Motor neuron (in vitro differentiated cells): ENCODE measurements around the gene GLIS1. TPM values are rescaled to one million over a fixed set of nuclear protein-coding genes. Genes with fewer than 3 reads are reported as not detected.
A peak's percentile ranks its signal among the peaks of the same experiment; 100 is the strongest.

Experiments
- ATAC-seq, 8 experiments: fragments of 200-7000 bp; cut with Tn5 transposase; replicated peaks in 6 of 8; 2 replicates each; pipeline ENCODE4 v1.8.0; 2021; ENCODE audit warnings: mild to moderate bottlenecking in 8 of 8, moderate library complexity in 8 of 8
- H3K27ac ChIP-seq, 2 donors: fragments of 250-450 bp; sonication (Bioruptor Pico); 2 replicates each; pipeline ENCODE4 v1.9.0; 2021; ENCODE audit warnings: antibody characterized with exemption in 2 of 2, mild to moderate bottlenecking in 2 of 2, moderate library complexity in 1 of 2
- H3K4me1 ChIP-seq, 2 donors: fragments of 250-450 bp; sonication (Bioruptor Pico); replicated peaks in 1 of 2; 2 replicates each; pipeline ENCODE4 v1.6.1; 2021; ENCODE audit warnings: antibody characterized with exemption in 2 of 2, mild to moderate bottlenecking in 2 of 2, moderate library complexity in 1 of 2
- H3K4me3 ChIP-seq, 5 donors: fragments of 250-450 bp; sonication (Bioruptor Pico); 2 replicates each; pipeline ENCODE4 v1.9.0; 2021; ENCODE audit warnings: antibody characterized with exemption in 5 of 5, mild to moderate bottlenecking in 5 of 5, moderate library complexity in 4 of 5
- WGBS, 10 experiments: fragments of 450-650 bp; shearing (Covaris generic); methylation state at CpG; one replicate each; pipeline ENCODE4 v1.0.0; 2022; 5-methylcytosine and 5-hydroxymethylcytosine counted together
- in situ Hi-C, 9 experiments: fragments of 400-800 bp; cut with MboI; loops; one replicate each; pipeline ENCODE4 v1.15.0; 2021; ENCODE audit warnings: low sequenced_read_pairs in 9 of 9, low pct_unique_long_range_greater_than_20kb in 2 of 9; ENCODE audit not compliant: unreplicated experiment in 9 of 9
- total RNA-seq, 8 experiments: library from RNA; unstranded; fragments of 300-600 nt; gene quantifications; 2 replicates each; pipeline versions ENCODE4 v1.2.3 to v1.2.4, GENCODE V29; 2022

Gene GLIS1
- total RNA-seq, 8 experiments from 2014 or later = 0.14 to 4.7 (median 0.33) TPM

GRCh38 chr1:53706356-53706755 is 32.6 kb downstream of the GLIS1 start:
- in situ Hi-C loops = no loop called here
- peak in 2 of 8 experiments; percentile 16 to 68 for ATAC-seq
- H3K27ac ChIP-seq = no peak overlapping the region
- peaks cover 0 to 10% of the 10 kb centered on the region in 2 donors for H3K4me1 ChIP-seq
- H3K4me3 ChIP-seq = no peak overlapping the region
- 59 to 93% (median 70%) methylated on average over 2 to 6 of the region's 6 CpGs; no CpG with 5 or more reads in 3 of the 10 experiments for WGBS, 10 experiments

GRCh38 chr1:53705446-53706096 is 33.4 kb downstream of the GLIS1 start:
- WGBS, 10 experiments = 40 to 100% (median 60%) methylated on average over 1 to 6 of the region's 7 CpGs; no CpG with 5 or more reads in 1 of the 10 experiments
- in situ Hi-C loops = no loop called here
- no peak for ATAC-seq
- Histone ChIP-seq H3K4me1 (peaks cover 0 to 10% of the 10 kb centered on the region in 2 donors), H3K27ac (no peak overlapping the region), H3K4me3 (no peak overlapping the region)

GRCh38 chr1:53704804-53705445 is 34.0 kb downstream of the GLIS1 start:
- in situ Hi-C loops = no loop called here
- Histone ChIP-seq H3K27ac (no peak overlapping the region), H3K4me1 (peaks cover 0 to 10% of the 10 kb centered on the region in 2 donors), H3K4me3 (no peak overlapping the region)
- no peak for ATAC-seq
- 43 to 100% (median 62%) methylated on average over 1 to 8 of the region's 8 CpGs; no CpG with 5 or more reads in 4 of the 10 experiments for WGBS, 10 experiments

- WGBS, 10 experiments = 83 to 100% (median 88%) methylated on average over 1 to 3 of the region's 5 CpGs; no CpG with 5 or more reads in 5 of the 10 experiments
- in situ Hi-C loops = no loop called here
- H3K4me3 ChIP-seq = no peak overlapping the region
- no peak overlapping the region for H3K27ac ChIP-seq
- ATAC-seq = no peak
- H3K4me1 ChIP-seq = peaks cover 0 to 10% of the 10 kb centered on the region in 2 donors
These were observed 34.7 kb downstream of the GLIS1 start for GRCh38 chr1:53704304-53704703.

- in situ Hi-C loops = no loop called here
- WGBS, 10 experiments = 78 to 100% (median 88%) methylated on average over 1 of the region's 1 CpG; no CpG with 5 or more reads in 5 of the 10 experiments
- ATAC-seq = no peak
These were observed 35.8 kb downstream of the GLIS1 start for GRCh38 chr1:53703174-53703573.

GRCh38 chr1:53702341-53702740 is 36.6 kb downstream of the GLIS1 start:
- no peak overlapping the region for H3K27ac ChIP-seq
- in situ Hi-C loops = no loop called here
- WGBS, 10 experiments = 42 to 76% (median 72%) methylated on average over 3 to 6 of the region's 8 CpGs; no CpG with 5 or more reads in 5 of the 10 experiments
- ATAC-seq = peak in 1 of 8 experiments; percentile 18
- H3K4me1 ChIP-seq = peaks cover 0 to 10% of the 10 kb centered on the region in 2 donors
- H3K4me3 ChIP-seq = no peak overlapping the region

More at GRCh38 chr1:53703174-53703573, 35.8 kb downstream of the GLIS1 start:
- peaks cover 0 to 10% of the 10 kb centered on the region in 2 donors for H3K4me1 ChIP-seq
- no peak overlapping the region for H3K27ac ChIP-seq
- no peak overlapping the region for H3K4me3 ChIP-seq

DNA sequence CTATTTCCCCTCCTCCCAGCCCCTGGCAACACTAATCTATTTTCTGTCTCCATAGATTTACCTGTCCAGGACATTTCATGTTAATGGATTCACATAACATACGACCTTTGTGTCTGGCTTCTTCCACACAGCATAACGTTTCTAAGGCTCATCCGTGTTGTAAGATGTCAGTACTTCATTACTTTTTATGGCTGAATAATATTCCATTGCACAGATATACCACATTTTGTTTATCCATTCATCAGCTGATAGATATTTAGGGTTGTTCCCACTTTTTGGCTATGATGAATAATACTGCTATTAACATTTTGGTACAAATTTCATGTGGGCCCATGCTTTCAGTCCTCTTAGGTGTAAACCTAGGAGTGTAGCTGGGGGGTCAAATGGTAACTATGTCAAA is 38.2 kb downstream of the GLIS1 start:
- WGBS, 10 experiments = 57 to 100% (median 86%) methylated on average over 2 to 3 of the region's 3 CpGs
- Histone ChIP-seq H3K4me1 (peaks cover 0 to 3% of the 10 kb centered on the region in 2 donors), H3K27ac (no peak overlapping the region), H3K4me3 (no peak overlapping the region)
- in situ Hi-C loops = no loop called here
- ATAC-seq = no peak

- Histone ChIP-seq H3K4me3 (no peak overlapping the region), H3K27ac (no peak overlapping the region), H3K4me1 (no peaks in the 10 kb centered on the region)
- no peak for ATAC-seq
- 82 to 100% (median 100%) methylated on average over 1 to 4 of the region's 8 CpGs; no CpG with 5 or more reads in 4 of the 10 experiments for WGBS, 10 experiments
- in situ Hi-C loops = loop anchor here in 1 of 9 experiments (25.0 kb wide), 1 partner anchor 213 kb away; no protein-coding TSS in a partner anchor
These were observed 39.0 kb downstream of the GLIS1 start for GRCh38 chr1:53699981-53700380.

GRCh38 chr1:53698384-53698980 is 40.5 kb downstream of the GLIS1 start:
- in situ Hi-C loops = loop anchor here in 1 of 9 experiments (25.0 kb wide), 1 partner anchor 211 kb away; no protein-coding TSS in a partner anchor
- no peak for ATAC-seq
- H3K4me3 ChIP-seq = no peak overlapping the region
- no peaks in the 10 kb centered on the region for H3K4me1 ChIP-seq
- WGBS, 10 experiments = 40 to 100% (median 87%) methylated on average over 1 to 7 of the region's 7 CpGs; no CpG with 5 or more reads in 1 of the 10 experiments
- no peak overlapping the region for H3K27ac ChIP-seq

- no peaks in the 10 kb centered on the region for H3K4me1 ChIP-seq
- H3K27ac ChIP-seq = no peak overlapping the region
- peak in 3 of 8 experiments; percentile 53 to 71 (median 69) for ATAC-seq
- WGBS, 10 experiments = 30 to 100% (median 79%) methylated on average over 1 to 11 of the region's 14 CpGs; no CpG with 5 or more reads in 4 of the 10 experiments
- in situ Hi-C loops = loop anchor here in 1 of 9 experiments (25.0 kb wide), 1 partner anchor 211 kb away; no protein-coding TSS in a partner anchor
- no peak overlapping the region for H3K4me3 ChIP-seq
These were observed 41.1 kb downstream of the GLIS1 start for GRCh38 chr1:53697721-53698383.

- H3K27ac ChIP-seq = no peak overlapping the region
- peak in 1 of 8 experiments; percentile 16 for ATAC-seq
- H3K4me1 ChIP-seq = no peaks in the 10 kb centered on the region
- 76 to 100% (median 100%) methylated on average over 1 to 2 of the region's 2 CpGs; no CpG with 5 or more reads in 4 of the 10 experiments for WGBS, 10 experiments
- in situ Hi-C loops = loop anchor here in 1 of 9 experiments (25.0 kb wide), 1 partner anchor 210 kb away; no protein-coding TSS in a partner anchor
- H3K4me3 ChIP-seq = no peak overlapping the region
These were observed 42.0 kb downstream of the GLIS1 start for GRCh38 chr1:53696990-53697389.

- no peaks in the 10 kb centered on the region for H3K4me1 ChIP-seq
- in situ Hi-C loops = loop anchor here in 1 of 9 experiments (25.0 kb wide), 1 partner anchor 209 kb away; no protein-coding TSS in a partner anchor
These were observed 42.4 kb downstream of the GLIS1 start for GRCh38 chr1:53696571-53696970.

More at GRCh38 chr1:53696571-53696970, 42.4 kb downstream of the GLIS1 start:
- H3K4me3 ChIP-seq = no peak overlapping the region
- 60 to 93% (median 80%) methylated on average over 1 to 7 of the region's 11 CpGs; no CpG with 5 or more reads in 5 of the 10 experiments for WGBS, 10 experiments
- no peak overlapping the region for H3K27ac ChIP-seq
- ATAC-seq = no peak
